ENCODE measurements around the gene RFFL.

RFFL gene

GRCh38 chr17:35088356-35088880 is 24.9 kb upstream of the RFFL start:
- Histone ChIP-seq H4K20me1 (ENCODE audit: insufficient read depth) (no peaks in the 10 kb centered on the region), H3K9ac (peak overlapping the region; percentile 62), H3K79me2 (ENCODE audit: insufficient read depth, low read depth) (peaks cover 40% of the 10 kb centered on the region; the same call in 1 of the 2 replicates), H3K4me1 (ENCODE audit: low read depth, poor library complexity, severe bottlenecking) (peaks cover 44% of the 10 kb centered on the region), H3K4me3 (IDR thresholded peaks at IDR 0.05; ENCODE audit: insufficient read depth, low read depth, low read length) (no peak overlapping the region), H3K27me3 (ENCODE audit: insufficient read depth, low read depth) (no peaks in the 10 kb centered on the region), H3K4me2 (peak overlapping the region; percentile 55), H3K36me3 (ENCODE audit: insufficient read depth) (no peaks in the 10 kb centered on the region), H3K27ac (peak overlapping the region; percentile 65), H2AFZ (ENCODE audit: low read depth) (peak overlapping the region; percentile 48)
- TF ChIP-seq CTCF (conservative IDR thresholded peaks at IDR 0.05; ENCODE audit: low read depth, low read length): no peak

GRCh38 chr17:35087731-35088355 is 24.3 kb upstream of the RFFL start:
- peaks cover 46% of the 10 kb centered on the region; the same call in 1 of the 2 replicates for H3K79me2 ChIP-seq (ENCODE audit: insufficient read depth, low read depth)
- H3K9ac ChIP-seq: peak overlapping the region; percentile 62
- H2AFZ ChIP-seq (ENCODE audit: low read depth): peak overlapping the region; percentile 48
- no peaks in the 10 kb centered on the region for H4K20me1 ChIP-seq (ENCODE audit: insufficient read depth)
- H3K27me3 ChIP-seq (ENCODE audit: insufficient read depth, low read depth): no peaks in the 10 kb centered on the region
- no peak for TF ChIP-seq CTCF (conservative IDR thresholded peaks at IDR 0.05; ENCODE audit: low read depth, low read length)
- H3K4me1 ChIP-seq (ENCODE audit: low read depth, poor library complexity, severe bottlenecking): peaks cover 50% of the 10 kb centered on the region
- H3K4me3 ChIP-seq (IDR thresholded peaks at IDR 0.05; ENCODE audit: insufficient read depth, low read depth, low read length): no peak overlapping the region
- H3K27ac ChIP-seq: peak overlapping the region; percentile 65
- H3K4me2 ChIP-seq: peak overlapping the region; percentile 55
- H3K36me3 ChIP-seq (ENCODE audit: insufficient read depth): no peaks in the 10 kb centered on the region

GRCh38 chr17:35086931-35087573 is 23.5 kb upstream of the RFFL start:
- peak overlapping the region; percentile 62; the same call in 1 of the 2 replicates for H3K9ac ChIP-seq
- H3K36me3 ChIP-seq (ENCODE audit: insufficient read depth): no peaks in the 10 kb centered on the region
- no peak overlapping the region for H2AFZ ChIP-seq (ENCODE audit: low read depth)
- H3K79me2 ChIP-seq (ENCODE audit: insufficient read depth, low read depth): peaks cover 51% of the 10 kb centered on the region; the same call in 1 of the 2 replicates
- H3K4me1 ChIP-seq (ENCODE audit: low read depth, poor library complexity, severe bottlenecking): peaks cover 58% of the 10 kb centered on the region
- TF ChIP-seq CTCF (conservative IDR thresholded peaks at IDR 0.05; ENCODE audit: low read depth, low read length): no peak
- H3K4me2 ChIP-seq: peak overlapping the region; percentile 55
- H3K4me3 ChIP-seq (IDR thresholded peaks at IDR 0.05; ENCODE audit: insufficient read depth, low read depth, low read length): no peak overlapping the region
- no peaks in the 10 kb centered on the region for H4K20me1 ChIP-seq (ENCODE audit: insufficient read depth)
- no peaks in the 10 kb centered on the region for H3K27me3 ChIP-seq (ENCODE audit: insufficient read depth, low read depth)
- peak overlapping the region; percentile 65 for H3K27ac ChIP-seq

- peak overlapping the region; percentile 55; the same call in 1 of the 2 replicates for H3K4me2 ChIP-seq
- H3K4me3 ChIP-seq (IDR thresholded peaks at IDR 0.05; ENCODE audit: insufficient read depth, low read depth, low read length): no peak overlapping the region
- no peak overlapping the region for H3K27ac ChIP-seq
Observed at GRCh38 chr17:35086164-35086563, 22.7 kb upstream of the RFFL start.

More at GRCh38 chr17:35086164-35086563, 22.7 kb upstream of the RFFL start:
- TF ChIP-seq CTCF (conservative IDR thresholded peaks at IDR 0.05; ENCODE audit: low read depth, low read length): no peak
- peaks cover 51% of the 10 kb centered on the region; the same call in 1 of the 2 replicates for H3K79me2 ChIP-seq (ENCODE audit: insufficient read depth, low read depth)
- H3K9ac ChIP-seq: no peak overlapping the region
- H2AFZ ChIP-seq (ENCODE audit: low read depth): no peak overlapping the region
- no peaks in the 10 kb centered on the region for H3K27me3 ChIP-seq (ENCODE audit: insufficient read depth, low read depth)
- H3K4me1 ChIP-seq (ENCODE audit: low read depth, poor library complexity, severe bottlenecking): peaks cover 67% of the 10 kb centered on the region
- H4K20me1 ChIP-seq (ENCODE audit: insufficient read depth): no peaks in the 10 kb centered on the region
- H3K36me3 ChIP-seq (ENCODE audit: insufficient read depth): no peaks in the 10 kb centered on the region
